Caco-2 (cell line): ENCODE results near the gene TMEM184B. TPM values are rescaled to one million over a fixed set of nuclear protein-coding genes. Genes with fewer than 3 reads are reported as not detected.

Experiments used
- BruUV-seq: library from RNA; stranded (reverse); fragments of 400-500 nt; replicated peaks from 2 replicates; lab custom pipeline; 2021; lab: Mats Ljungman, UMichigan
- CTCF ChIA-PET: fragments of 300-600 bp; sonication (Branson Sonifier 250); formaldehyde crosslinking; loops from one replicate; lab custom pipeline; 2022; ENCODE audit warnings: antibody characterized with exemption; lab: Charles Lee
- POLR2A ChIA-PET: fragments of 300-600 bp; sonication (Branson Sonifier 250); formaldehyde crosslinking; loops from one replicate; lab custom pipeline; 2022; ENCODE audit warnings: antibody characterized with exemption; lab: Charles Lee
- DNase-seq, 2 experiments: peaks; one replicate each; pipeline versions ENCODE4 v3.0.0 to v3.0.0-alpha.2; 2020 to 2022
- H3K27me3 ChIP-seq: replicated peaks from 2 replicates; pipeline ENCODE4 v1.6.0; 2011; ENCODE audit warnings: low read length; ENCODE audit not compliant: control insufficient read depth, insufficient read depth
- H3K36me3 ChIP-seq: 2 replicates; pipeline ENCODE4 v1.5.1; 2011; ENCODE audit warnings: low read length; ENCODE audit not compliant: control insufficient read depth, insufficient read depth
- H3K4me1 ChIP-seq: fragments of 250-450 bp; sonication (Bioruptor Pico); 2 replicates; pipeline ENCODE4 v1.5.1; 2020; ENCODE audit warnings: mild to moderate bottlenecking
- H3K4me3 ChIP-seq: 2 replicates; pipeline ENCODE4 v1.5.1; 2011; ENCODE audit warnings: low read depth, mild to moderate bottlenecking, control low read depth, low read length
- H3K9me3 ChIP-seq: fragments of 250-450 bp; sonication (Bioruptor Pico); 2 replicates; pipeline ENCODE4 v1.5.1; 2020; ENCODE audit warnings: mild to moderate bottlenecking, moderate library complexity
- H3K27ac Mint-ChIP-seq: one replicate; pipeline ENCODE4 v1.8.0; 2022; ENCODE audit warnings: mixed read lengths; ENCODE audit not compliant: unreplicated experiment
- H3K27me3 Mint-ChIP-seq: one replicate; pipeline ENCODE4 v1.8.0; 2022; ENCODE audit warnings: mixed read lengths; ENCODE audit not compliant: insufficient read depth, unreplicated experiment
- H3K36me3 Mint-ChIP-seq: one replicate; pipeline ENCODE4 v1.8.0; 2022; ENCODE audit warnings: mild to moderate bottlenecking, mixed read lengths; ENCODE audit not compliant: insufficient read depth, unreplicated experiment
- H3K4me1 Mint-ChIP-seq: one replicate; pipeline ENCODE4 v1.8.0; 2022; ENCODE audit warnings: low read depth, mixed read lengths; ENCODE audit not compliant: unreplicated experiment
- H3K4me3 Mint-ChIP-seq: one replicate; pipeline ENCODE4 v1.8.0; 2022; ENCODE audit warnings: mild to moderate bottlenecking, moderate library complexity, mixed read lengths; ENCODE audit not compliant: unreplicated experiment
- H3K9me3 Mint-ChIP-seq: one replicate; pipeline ENCODE4 v1.8.0; 2022; ENCODE audit warnings: mixed read lengths; ENCODE audit not compliant: unreplicated experiment
- CTCF ChIP-seq, 2 experiments: fragments of 200-600 bp in 1 of 2; IDR thresholded peaks; 1 replicate in 1 of 2; 2 replicates in 1 of 2; pipeline versions ENCODE4 v1.5.1 to v1.8.0; 2011 to 2022; ENCODE audit warnings: antibody characterized with exemption in 1 of 2, control low read depth in 1 of 2, inconsistent platforms in 1 of 2, low read depth in 1 of 2, low read length in 1 of 2, mild to moderate bottlenecking in 1 of 2, moderate library complexity in 1 of 2; ENCODE audit not compliant: insufficient read depth in 1 of 2, severe bottlenecking in 1 of 2, unreplicated experiment in 1 of 2
- intact Hi-C: fragments of 100-400 bp; cut with micrococcal nuclease; formaldehyde crosslinking; loops from one replicate; pipeline ENCODE4 v1.10.0; 2022; ENCODE audit not compliant: unreplicated experiment
- total RNA-seq: library from RNA; stranded (reverse); gene quantifications from 2 replicates; pipeline ENCODE4 v1.2.3, GENCODE V29; 2022

The TMEM184B gene
- total RNA-seq, 1 experiment from 2014 or later: 53.3 TPM

DNA sequence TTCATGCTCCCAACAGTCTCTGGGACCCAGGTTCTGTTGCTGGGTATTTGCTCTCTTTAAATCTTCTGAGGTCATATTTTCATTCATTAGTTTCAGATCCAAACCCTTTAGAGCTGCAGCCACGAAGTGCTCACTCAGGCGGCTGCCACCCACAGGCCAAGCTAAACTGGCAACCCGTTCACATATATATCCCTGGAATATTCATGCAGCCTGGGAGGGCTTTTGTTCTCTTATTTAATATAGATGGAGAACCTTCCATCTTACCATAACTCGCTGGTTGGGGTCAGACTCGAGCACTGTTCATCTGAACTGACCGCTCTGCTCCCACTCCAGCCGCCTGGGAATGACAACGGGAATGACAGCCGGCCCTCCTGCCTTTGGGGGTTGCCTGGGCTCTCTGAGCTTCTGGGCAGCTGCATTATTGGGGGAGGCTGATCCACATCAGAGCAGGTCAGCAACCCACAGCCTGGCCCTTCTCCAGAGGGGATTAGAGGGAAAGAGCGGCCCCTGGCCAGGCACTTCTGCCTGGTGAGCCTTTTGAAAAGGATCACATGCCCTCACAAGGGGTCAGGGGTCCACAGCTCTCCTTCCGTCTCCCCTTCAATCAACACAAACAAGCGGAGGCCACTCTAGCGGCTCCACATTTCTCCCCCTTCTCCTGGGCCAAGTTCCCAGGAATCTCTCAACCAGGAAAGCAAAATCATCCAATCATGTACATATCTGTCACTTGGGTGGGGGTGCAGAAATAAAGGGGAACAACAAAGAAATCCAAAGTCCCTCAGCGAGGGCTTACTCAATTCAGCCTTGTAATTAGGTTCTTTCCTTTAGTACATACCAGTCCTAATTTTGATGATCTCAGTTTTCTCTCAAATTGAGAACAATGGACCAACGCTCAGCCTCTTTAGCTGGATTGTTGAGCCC lies 11.8 kb downstream of the TMEM184B start:
- intact Hi-C loops: no loop called here
- Mint-ChIP-seq H3K4me1 (peaks cover 7% of the 10 kb centered on the region), H3K36me3 (peaks cover 5% of the 10 kb centered on the region), H3K27me3 (no peaks in the 10 kb centered on the region), H3K9me3 (no peaks in the 10 kb centered on the region), H3K27ac (no peak overlapping the region), H3K4me3 (no peak overlapping the region)
- BruUV-seq: no TSS peak
- CTCF ChIA-PET: no interaction called here
- Histone ChIP-seq H3K4me3 (no peak overlapping the region), H3K9me3 (no peaks in the 10 kb centered on the region), H3K27me3 (no peaks in the 10 kb centered on the region), H3K4me1 (no peaks in the 10 kb centered on the region), H3K36me3 (no peaks in the 10 kb centered on the region)
- TF ChIP-seq CTCF (IDR thresholded peaks at IDR 0.05; ENCODE audit: insufficient read depth in 1 of 2, low read depth in 1 of 2, low read length in 1 of 2, severe bottlenecking in 1 of 2, unreplicated experiment in 1 of 2): no peak
- DNase-seq: no peak
- POLR2A ChIA-PET: no interaction called here

DNA sequence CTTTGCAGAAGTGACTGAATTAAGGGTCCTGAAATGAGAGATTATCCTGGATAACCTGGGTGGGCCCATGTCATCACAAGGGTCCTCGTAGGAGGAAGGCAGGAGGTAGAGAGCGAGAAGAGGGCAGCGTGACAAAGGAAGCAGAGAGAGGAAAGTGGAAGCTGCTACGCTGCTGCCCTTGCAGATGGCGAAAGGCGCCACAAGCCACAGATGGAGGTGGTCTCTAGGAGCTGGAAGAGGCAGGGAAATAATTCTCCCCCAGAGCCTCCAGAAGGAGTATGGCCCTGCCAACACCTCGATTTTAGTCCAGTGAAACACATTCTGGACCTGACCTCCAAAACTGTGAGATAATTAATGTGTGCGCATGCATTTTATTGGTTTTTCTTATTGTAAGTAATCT lies 13.4 kb downstream of the TMEM184B start:
- no peak for DNase-seq
- no peak overlapping the region for H3K27ac Mint-ChIP-seq
- intact Hi-C loops: loop anchor here (2.0 kb wide), 1 partner anchor 93 kb away; no protein-coding TSS in a partner anchor
- Histone ChIP-seq H3K9me3 (no peaks in the 10 kb centered on the region), H3K36me3 (no peaks in the 10 kb centered on the region), H3K4me1 (no peaks in the 10 kb centered on the region), H3K4me3 (no peak overlapping the region), H3K27me3 (no peaks in the 10 kb centered on the region)
- no peaks in the 10 kb centered on the region for H3K9me3 Mint-ChIP-seq
- POLR2A ChIA-PET: interaction anchor here (0.7 kb wide), 1 partner anchor 77 kb away, joined by 8 read pairs; no protein-coding TSS in a partner anchor
- H3K4me3 Mint-ChIP-seq: no peak overlapping the region
- BruUV-seq: no TSS peak
- TF ChIP-seq CTCF (IDR thresholded peaks at IDR 0.05; ENCODE audit: insufficient read depth in 1 of 2, low read depth in 1 of 2, low read length in 1 of 2, severe bottlenecking in 1 of 2, unreplicated experiment in 1 of 2): no peak
- H3K27me3 Mint-ChIP-seq: no peaks in the 10 kb centered on the region
- peaks cover 7% of the 10 kb centered on the region for H3K4me1 Mint-ChIP-seq
- CTCF ChIA-PET: interaction anchor here (0.6 to 1.0 kb wide), 4 partner anchors 9 to 201 kb away, joined by 3 to 10 read pairs (median 4); no protein-coding TSS in a partner anchor
- H3K36me3 Mint-ChIP-seq: peaks cover 5% of the 10 kb centered on the region

- Mint-ChIP-seq H3K4me3 (no peak overlapping the region), H3K27ac (no peak overlapping the region), H3K36me3 (peaks cover 5% of the 10 kb centered on the region), H3K4me1 (peaks cover 7% of the 10 kb centered on the region), H3K27me3 (no peaks in the 10 kb centered on the region), H3K9me3 (no peaks in the 10 kb centered on the region)
- ChIA-PET POLR2A (interaction anchor here (0.7 to 1.0 kb wide), 2 partner anchors 24 to 77 kb away, joined by 3 to 8 read pairs; no protein-coding TSS in a partner anchor), CTCF (interaction anchor here (0.6 to 1.1 kb wide), 5 partner anchors 9 to 201 kb away, joined by 3 to 10 read pairs (median 4); no protein-coding TSS in a partner anchor)
- Histone ChIP-seq H3K9me3 (no peaks in the 10 kb centered on the region), H3K4me3 (no peak overlapping the region), H3K4me1 (no peaks in the 10 kb centered on the region), H3K36me3 (no peaks in the 10 kb centered on the region), H3K27me3 (no peaks in the 10 kb centered on the region)
- TF ChIP-seq CTCF (IDR thresholded peaks at IDR 0.05; ENCODE audit: insufficient read depth in 1 of 2, low read depth in 1 of 2, low read length in 1 of 2, severe bottlenecking in 1 of 2, unreplicated experiment in 1 of 2): no peak
- no peak for DNase-seq
- intact Hi-C loops: loop anchor here (2.0 kb wide), 1 partner anchor 94 kb away; no protein-coding TSS in a partner anchor
- no TSS peak for BruUV-seq
Observed at GRCh38 chr22:38258895-38259294, 13.9 kb downstream of the TMEM184B start.
